Activated CD4-positive, alpha-beta T cell treated with anti-CD3 and anti-CD28 coated beads for 48 hours (primary cell): ENCODE data around the gene GNS.
"Not testable (repeated sequence)": the region's sequence is repeated elsewhere in the genome, so short reads cannot be mapped to it uniquely, and the experiment has no call there.

Experiments used
- DNase-seq: peaks from one replicate; pipeline ENCODE4 v3.0.0-alpha.2; 2020

GNS gene

GRCh38 chr12:64694130-64695040 is 64.8 kb downstream of the GNS start:
- no peak for DNase-seq

DNA sequence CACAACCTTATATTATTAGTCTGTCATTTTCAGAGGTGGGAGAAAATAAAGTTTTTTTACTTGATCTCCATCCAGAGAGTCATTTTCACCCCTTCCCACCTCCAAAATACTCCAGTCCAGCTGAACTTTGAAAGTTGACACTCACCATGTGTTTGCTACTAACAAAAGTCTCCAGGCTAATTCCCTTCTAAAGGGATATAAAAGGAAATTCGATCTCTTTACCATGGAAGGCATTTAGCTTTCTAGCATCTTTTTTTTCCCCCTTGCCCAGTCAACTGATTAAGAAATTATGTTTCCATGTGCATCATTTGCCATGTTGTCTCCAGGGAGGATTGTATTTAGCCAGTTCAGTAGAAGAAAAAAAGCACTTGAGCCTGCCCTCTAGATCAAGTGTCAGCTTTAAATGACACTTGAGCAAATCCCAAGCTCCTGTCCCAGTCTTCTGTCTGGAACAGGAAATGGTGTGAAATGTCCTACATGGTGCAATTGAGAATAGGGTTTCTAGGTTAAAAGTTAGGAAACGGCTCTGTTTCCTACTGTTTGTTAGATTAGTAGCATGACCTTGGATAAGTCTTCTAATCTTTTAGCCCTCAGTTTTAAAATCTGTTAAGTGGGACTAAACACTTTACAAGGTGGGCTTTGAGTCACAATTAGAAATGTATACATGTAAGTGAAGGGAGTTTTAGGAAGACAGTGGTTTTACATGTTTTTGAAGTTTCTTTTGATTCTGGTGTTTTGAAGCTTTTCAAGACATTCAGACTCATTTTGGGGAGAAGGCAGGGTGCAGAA is 67.2 kb downstream of the GNS start:
- DNase-seq: no peak

GRCh38 chr12:64691227-64691794 is 67.9 kb downstream of the GNS start:
- DNase-seq: no peak

DNA sequence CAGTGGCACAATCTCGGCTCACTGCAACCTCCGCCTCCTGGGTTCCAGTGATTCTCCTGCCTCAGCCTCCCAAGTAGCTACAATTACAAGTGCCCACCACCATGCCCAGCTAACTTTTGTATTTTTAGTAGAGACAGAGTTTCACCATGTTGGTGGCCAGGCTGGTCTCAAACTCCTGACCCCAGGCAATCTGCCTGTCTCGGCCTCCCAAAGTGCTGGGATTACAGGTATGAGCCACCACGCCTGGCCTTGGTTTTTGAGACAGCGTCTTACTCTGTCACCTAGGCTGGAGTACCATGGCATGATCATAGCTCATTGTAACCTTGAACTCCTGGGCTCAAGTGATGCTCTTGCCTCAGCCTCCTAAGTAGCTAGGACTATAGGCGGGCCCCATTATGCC is 69.0 kb downstream of the GNS start:
- not testable (repeated sequence) for DNase-seq

DNA sequence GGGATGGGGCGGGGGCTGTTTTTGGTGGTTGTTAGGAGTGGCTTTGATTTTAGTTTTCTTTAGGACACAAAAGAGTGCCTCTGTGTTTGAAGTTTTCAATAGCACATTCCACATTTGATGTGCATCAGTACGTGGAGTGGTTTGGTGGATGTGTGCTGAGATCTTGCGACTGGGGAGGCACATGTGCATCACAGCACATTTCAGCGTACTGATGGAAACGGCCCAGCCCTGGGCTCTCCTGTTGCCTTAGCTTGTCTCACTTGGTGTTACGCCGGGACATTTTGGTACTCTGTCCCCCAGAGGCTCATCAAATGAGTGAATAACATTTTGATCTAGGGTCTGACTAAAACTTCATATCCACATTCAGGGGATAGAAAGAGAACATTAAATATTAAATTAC is 70.5 kb downstream of the GNS start:
- no peak for DNase-seq

DNA sequence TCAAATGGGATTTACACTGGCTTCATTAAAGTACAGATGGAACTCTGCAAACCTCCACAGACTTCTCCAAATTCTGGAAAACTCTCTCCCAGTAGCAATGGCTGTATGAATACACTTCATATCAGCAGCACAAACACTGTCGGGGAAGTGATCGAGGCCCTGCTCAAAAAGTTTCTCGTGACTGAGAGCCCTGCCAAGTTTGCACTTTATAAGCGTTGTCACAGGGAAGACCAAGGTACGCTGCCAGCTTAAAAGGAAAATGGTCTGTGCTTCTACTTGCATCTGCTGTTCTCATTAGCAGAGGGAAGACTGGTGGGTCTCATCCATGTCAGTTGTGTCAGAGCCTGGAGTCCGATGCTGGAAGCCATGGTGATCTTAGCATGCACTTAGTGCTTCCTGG is 71.0 kb downstream of the GNS start:
- no peak for DNase-seq

DNA sequence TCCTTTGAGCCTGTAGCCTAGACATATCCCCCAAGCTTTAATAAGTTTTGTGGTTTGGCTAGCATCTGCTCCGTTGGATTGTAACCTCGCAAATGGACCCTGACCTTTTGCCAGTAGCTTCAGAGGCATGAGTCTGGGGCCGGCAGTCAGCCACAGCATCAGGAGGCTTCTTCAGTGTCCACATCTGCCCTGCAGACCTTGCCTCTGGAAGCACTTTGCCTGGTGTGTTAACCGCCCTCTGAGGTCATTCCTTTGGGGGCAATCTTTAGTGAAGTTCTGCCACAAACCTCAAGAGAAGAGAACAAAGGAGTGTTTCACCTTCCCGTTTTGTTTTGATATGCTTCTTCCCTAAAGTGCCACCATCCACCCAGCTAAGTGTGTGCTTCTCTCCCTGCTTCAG is 71.4 kb downstream of the GNS start:
- DNase-seq: no peak

- DNase-seq: no peak
Measured at GRCh38 chr12:64685605-64686004, 73.6 kb downstream of the GNS start.

DNA sequence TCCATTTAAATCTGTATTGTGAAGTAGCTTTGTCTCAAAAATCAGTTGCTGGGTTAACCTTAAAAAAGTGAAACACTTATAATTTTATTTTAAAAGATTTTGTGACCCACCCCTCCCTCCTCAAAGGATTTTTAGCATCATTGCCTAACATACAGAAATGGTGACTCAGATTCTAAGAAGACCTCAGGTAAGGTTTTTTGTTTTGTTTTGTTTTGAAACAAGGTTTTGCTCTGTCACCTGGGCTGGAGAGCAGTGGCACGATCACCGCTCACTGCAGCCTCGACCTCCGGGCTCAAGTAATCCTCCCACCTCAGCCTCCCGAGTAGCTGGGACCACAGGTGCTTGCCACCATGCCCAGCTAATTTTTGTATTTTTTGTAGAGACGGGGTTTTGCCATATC is 74.2 kb downstream of the GNS start:
- no peak for DNase-seq

DNA sequence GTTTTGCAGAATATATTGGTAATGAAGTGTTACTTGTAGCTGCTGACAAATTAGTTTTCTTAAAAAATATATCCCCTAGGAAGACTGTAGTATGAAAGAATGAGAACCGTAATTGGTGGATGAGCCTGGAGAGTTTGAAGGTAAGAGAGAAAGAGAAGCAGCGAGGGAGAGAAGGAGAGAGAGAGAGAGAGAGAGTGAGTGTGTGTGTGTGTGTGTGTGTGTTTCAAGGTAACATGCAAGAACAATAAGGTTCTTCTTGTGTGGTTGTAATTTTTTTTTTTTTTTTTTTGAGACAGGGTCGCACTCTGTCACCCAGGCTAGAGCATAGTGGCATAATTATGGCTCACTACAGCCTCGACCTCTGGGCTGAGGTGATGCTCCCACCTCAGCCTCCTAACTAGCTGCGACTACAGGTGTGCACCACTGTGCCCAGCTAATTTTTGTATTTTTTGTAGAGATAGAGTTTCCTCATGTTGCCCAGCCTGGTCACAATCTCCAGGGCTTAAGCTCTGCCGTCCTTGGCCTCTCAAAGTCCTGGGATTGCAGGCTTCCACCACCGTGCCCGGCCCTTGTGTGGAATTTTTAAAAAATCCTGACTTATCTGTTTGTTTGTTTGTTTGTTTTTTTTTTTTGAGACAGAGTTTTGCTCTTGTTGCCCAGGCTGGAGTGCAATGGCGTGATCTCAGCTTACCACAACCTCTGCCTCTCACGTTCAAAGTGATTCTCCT is 75.2 kb downstream of the GNS start:
- no peak for DNase-seq

- DNase-seq: no peak
Measured at GRCh38 chr12:64682572-64683277, 76.5 kb downstream of the GNS start.

DNA sequence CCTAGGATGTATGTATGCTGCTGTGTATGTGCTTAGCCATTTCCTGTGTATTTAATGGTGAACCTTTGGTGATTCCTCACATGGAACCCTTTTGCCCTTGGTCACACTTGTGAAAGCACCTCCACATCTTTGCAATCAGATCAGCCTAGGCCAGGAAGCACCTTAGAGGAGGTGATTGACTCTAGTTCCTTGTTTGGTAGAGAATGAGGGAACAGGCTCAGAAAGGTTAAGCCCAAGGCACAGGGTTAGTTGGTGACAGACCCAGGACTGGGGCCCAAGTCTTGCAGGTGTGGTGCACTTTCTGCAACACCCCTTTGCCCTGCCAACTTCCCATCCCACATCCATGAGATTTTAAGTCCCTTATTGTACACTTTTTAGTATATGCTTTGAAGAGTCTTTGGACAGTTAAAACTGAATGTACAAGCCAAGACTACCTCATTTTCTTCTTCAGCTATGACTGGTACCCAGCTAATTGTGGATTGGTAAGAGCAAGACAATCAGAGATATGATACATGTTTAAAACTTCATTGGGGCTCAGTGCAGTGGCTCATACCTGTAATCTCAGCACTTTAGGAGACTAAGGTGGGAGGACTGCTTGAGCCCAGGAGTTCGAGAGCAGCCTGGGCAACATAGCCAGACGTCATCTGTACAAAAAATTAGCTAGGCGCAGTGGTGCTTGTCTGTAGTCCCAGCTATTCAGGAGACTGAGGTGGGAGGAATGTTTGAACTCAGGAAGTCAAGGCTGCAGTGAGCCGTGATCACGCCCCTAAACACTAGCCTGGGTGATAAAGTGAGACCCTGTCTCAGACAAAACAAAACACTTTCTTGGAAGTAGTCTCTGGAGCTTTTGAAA is 77.8 kb downstream of the GNS start:
- peak; percentile 39 for DNase-seq

GRCh38 chr12:64680235-64680634 is 79.0 kb downstream of the GNS start:
- no peak for DNase-seq

DNA sequence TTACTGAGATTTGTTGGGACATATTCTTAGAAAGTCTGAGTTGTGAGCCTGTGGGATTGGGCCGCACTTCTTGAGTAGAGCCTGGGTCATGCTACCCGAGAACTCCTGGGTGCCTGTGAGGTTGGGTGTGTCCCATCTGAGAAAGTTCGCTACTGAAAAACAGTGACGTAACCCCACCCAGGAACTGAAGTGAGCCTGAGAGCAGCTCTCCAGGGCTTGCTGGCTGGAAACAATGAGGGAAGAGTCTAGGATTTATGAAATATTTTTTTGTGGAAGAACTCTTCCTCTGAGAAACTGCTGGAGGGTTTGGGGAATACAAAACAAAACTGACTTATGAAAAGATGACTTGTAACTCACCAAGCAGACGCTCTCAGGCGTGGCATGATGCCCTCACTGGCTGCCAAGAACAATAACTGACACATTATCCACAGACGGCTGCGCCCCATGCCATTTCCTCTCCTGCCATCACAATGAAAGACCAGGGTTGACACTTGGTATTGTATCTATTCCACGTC is 79.7 kb downstream of the GNS start:
- DNase-seq: peak; percentile 66

DNA sequence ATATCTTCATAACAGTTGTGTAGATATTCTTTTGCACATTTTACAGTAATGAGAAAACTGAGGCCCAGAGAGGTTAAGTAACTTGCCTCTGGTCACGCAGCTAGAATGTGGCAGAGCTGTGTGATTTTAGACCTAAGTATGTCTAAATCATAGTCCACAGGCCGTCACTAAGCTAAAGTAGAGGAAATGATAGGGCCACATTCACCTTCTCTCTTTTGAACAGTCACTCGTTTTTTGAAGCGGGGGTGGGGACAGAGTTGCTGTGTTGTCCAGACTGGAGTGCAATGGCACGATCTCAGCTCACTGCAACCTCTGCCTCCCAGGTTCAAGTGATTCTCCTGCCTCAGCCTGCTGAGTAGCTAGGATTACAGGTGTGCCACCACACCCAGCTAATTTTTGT is 80.4 kb downstream of the GNS start:
- peak; percentile 42 for DNase-seq

GRCh38 chr12:64678248-64678647 is 81.0 kb downstream of the GNS start:
- no peak for DNase-seq

- no peak for DNase-seq
Measured at GRCh38 chr12:64675795-64676194, 83.4 kb downstream of the GNS start.

- no peak for DNase-seq
Measured at GRCh38 chr12:64674367-64674922, 84.8 kb downstream of the GNS start.

DNA sequence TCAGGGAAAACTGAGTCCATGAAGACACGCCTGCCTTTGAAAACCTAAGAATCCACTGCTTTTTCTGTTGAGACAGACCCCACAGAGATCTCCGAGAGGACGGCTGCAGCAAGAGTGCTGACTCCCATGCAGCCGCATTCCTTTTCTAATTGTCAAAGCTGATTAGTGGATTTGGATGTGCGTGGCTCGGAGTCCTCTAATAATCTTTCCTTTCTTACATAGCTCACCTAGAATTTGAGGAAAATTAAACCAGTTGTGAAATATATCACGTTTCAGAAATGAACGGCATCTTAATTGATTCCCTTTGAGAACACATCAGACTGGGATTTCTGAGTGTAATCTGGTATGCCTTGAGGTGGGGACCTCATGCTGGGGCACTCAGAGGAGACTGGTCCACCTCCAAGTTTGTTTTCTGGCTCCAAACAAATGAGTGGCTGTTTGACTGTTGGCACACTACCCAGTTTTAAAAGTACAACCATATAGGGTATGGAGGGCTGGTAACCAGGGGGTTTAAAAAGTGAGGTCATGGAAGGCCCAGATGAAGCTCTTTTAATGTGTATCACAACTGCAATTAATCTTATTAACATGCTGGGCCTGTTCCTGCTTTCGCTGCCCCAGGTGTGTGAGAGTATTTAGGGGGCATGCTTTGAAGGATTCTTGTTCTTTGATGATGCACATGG is 85.6 kb downstream of the GNS start:
- DNase-seq: no peak

DNA sequence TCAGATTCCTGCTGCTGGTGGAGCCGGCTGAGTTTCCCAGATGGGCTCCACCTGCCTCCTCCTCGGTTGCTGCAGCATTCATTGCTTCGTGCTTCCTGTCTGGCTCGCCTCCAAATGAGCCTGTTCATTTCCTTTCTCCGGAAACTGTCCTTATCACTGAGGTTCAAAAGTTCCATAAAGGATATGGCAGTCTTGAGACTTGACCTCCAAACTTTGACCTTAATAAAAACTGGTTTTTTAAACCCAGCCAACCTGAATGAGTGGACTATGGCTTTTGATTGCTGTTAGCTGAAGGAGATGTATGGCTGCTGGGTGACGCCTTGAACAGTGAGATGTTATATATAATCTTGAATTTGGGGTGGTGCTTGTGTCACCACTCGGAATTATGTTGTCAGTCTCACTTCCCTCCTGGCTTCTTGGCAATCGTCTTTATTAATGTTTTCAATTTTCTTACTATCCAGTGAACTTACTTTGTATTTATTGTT is 86.2 kb downstream of the GNS start:
- peak; percentile 43 for DNase-seq
